ENCODE measurements around the gene BSN. TPM values are rescaled to one million over a fixed set of nuclear protein-coding genes. Genes with fewer than 3 reads are reported as not detected.

BSN gene
- total RNA-seq, 1 experiment from 2014 or later = 0.28 TPM

DNA sequence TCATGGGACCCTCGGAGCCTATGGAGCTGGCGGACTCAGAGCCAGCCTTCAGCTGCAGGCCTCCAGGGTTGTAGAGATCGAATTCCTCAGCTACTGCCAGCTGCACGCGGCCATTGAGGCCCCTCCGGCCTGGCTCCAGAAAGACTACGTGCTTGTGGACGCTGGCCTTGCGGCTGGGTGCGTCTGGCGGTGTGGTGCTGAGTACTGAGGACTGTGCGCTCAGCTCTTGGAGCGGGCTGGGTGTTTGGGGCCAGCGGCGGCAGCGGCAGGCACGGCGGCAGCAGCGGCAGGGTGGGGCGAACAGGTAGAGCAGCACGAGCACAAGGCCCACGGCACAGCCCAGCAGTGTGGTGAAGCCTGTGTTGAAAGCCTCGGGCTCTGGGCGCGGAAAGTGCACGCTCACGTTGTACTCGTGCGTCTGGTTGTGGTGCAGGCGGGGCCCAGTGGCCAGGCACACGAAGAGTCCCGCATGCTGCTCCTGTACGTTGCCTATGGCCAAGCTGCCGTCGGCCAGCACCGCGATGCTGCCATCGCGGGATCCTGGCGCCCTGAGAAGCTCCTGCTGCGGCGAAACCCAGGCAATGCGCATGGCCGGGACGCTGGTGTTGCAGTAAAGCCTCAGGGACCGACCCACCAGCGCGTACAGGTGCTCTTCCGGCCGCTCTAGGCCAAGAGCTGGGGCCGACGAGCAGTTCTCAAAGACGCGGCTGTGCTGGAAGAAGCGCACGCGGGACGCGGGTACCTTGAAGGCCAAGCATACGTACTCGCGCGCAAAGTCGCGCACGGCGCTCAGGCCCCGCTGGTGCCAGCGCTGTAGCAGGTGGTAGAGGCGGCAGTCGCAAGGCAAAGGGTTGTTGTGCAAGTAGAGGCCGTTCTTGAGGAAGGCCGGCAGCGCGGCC is 163.9 kb downstream of the BSN start:
- Histone ChIP-seq H3F3A (ENCODE audit: insufficient read depth, low read depth) (no peaks in the 10 kb centered on the region; the same call in 1 of the 2 replicates), H3K4me3 (no peak overlapping the region), H3K4me2 (no peak overlapping the region), H2AFZ (no peak overlapping the region), H3K27ac (no peak overlapping the region), H4K20me1 (ENCODE audit: insufficient read depth) (no peaks in the 10 kb centered on the region), H3K9me3 (ENCODE audit: insufficient read depth, low read depth) (no peaks in the 10 kb centered on the region), H3K36me3 (ENCODE audit: low read depth) (no peaks in the 10 kb centered on the region), H3K79me2 (ENCODE audit: low read depth) (peaks cover 8% of the 10 kb centered on the region), H3K4me1 (replicated peaks; ENCODE audit: insufficient read depth) (peaks cover 7% of the 10 kb centered on the region; the same call in 1 of the 2 replicates), H3K9me2 (ENCODE audit: insufficient read depth) (no peaks in the 10 kb centered on the region), H3K27me3 (ENCODE audit: insufficient read depth, low read depth) (no peaks in the 10 kb centered on the region)
- DNase-seq = no peak
- intact Hi-C loops (cut with micrococcal nuclease; ENCODE audit: unreplicated experiment) = loop anchor here (10.0 kb wide), 1 partner anchor 387 kb away; no protein-coding TSS in a partner anchor
- POLR2A ChIA-PET (ENCODE audit: unreplicated experiment) = no interaction called here
- no TSS peak for BruUV-seq (replicated peaks)
- no peak for TF ChIP-seq EZH2 (IDR thresholded peaks at IDR 0.05; ENCODE audit: low read depth)
- TF ChIP-seq, protein P1, sequence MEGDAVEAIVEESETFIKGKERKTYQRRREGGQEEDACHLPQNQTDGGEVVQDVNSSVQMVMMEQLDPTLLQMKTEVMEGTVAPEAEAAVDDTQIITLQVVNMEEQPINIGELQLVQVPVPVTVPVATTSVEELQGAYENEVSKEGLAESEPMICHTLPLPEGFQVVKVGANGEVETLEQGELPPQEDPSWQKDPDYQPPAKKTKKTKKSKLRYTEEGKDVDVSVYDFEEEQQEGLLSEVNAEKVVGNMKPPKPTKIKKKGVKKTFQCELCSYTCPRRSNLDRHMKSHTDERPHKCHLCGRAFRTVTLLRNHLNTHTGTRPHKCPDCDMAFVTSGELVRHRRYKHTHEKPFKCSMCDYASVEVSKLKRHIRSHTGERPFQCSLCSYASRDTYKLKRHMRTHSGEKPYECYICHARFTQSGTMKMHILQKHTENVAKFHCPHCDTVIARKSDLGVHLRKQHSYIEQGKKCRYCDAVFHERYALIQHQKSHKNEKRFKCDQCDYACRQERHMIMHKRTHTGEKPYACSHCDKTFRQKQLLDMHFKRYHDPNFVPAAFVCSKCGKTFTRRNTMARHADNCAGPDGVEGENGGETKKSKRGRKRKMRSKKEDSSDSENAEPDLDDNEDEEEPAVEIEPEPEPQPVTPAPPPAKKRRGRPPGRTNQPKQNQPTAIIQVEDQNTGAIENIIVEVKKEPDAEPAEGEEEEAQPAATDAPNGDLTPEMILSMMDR (conservative IDR thresholded peaks at IDR 0.05) = no peak
- CTCF ChIA-PET = no interaction called here

DNA sequence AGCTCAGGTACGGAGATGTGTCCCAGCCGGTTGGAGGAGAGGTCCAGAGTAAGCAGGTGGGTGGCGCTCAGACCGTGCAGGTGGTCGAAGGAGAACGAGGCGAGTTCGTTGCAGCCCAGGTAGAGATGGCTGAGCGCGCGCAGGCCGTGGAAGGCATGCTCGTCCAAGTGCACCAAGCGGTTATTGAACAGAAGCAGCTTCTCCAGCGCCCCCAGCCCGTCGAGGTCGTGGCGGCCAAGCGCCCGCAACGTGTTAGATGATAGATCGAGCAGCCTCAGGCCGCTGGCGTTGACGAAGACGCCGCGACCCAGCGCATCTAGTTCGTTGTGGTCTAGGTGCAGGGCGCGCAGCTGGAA is 164.6 kb downstream of the BSN start:
- Histone ChIP-seq H3K36me3 (ENCODE audit: low read depth) (no peaks in the 10 kb centered on the region), H3K27ac (no peak overlapping the region), H3K79me2 (ENCODE audit: low read depth) (peaks cover 9% of the 10 kb centered on the region), H2AFZ (no peak overlapping the region), H4K20me1 (ENCODE audit: insufficient read depth) (no peaks in the 10 kb centered on the region), H3K4me2 (no peak overlapping the region), H3K9me2 (ENCODE audit: insufficient read depth) (no peaks in the 10 kb centered on the region), H3F3A (ENCODE audit: insufficient read depth, low read depth) (no peaks in the 10 kb centered on the region; the same call in 1 of the 2 replicates), H3K4me1 (replicated peaks; ENCODE audit: insufficient read depth) (peaks cover 7% of the 10 kb centered on the region; the same call in 1 of the 2 replicates), H3K27me3 (ENCODE audit: insufficient read depth, low read depth) (no peaks in the 10 kb centered on the region), H3K4me3 (no peak overlapping the region), H3K9me3 (ENCODE audit: insufficient read depth, low read depth) (no peaks in the 10 kb centered on the region)
- ChIA-PET CTCF (no interaction called here), POLR2A (ENCODE audit: unreplicated experiment) (no interaction called here)
- intact Hi-C loops (cut with micrococcal nuclease; ENCODE audit: unreplicated experiment) = loop anchor here (10.0 kb wide), 1 partner anchor 386 kb away; no protein-coding TSS in a partner anchor
- no peak for DNase-seq
- no peak for TF ChIP-seq EZH2 (IDR thresholded peaks at IDR 0.05; ENCODE audit: low read depth)
- TF ChIP-seq, protein P1 (conservative IDR thresholded peaks at IDR 0.05) = no peak
- BruUV-seq (replicated peaks) = no TSS peak

DNA sequence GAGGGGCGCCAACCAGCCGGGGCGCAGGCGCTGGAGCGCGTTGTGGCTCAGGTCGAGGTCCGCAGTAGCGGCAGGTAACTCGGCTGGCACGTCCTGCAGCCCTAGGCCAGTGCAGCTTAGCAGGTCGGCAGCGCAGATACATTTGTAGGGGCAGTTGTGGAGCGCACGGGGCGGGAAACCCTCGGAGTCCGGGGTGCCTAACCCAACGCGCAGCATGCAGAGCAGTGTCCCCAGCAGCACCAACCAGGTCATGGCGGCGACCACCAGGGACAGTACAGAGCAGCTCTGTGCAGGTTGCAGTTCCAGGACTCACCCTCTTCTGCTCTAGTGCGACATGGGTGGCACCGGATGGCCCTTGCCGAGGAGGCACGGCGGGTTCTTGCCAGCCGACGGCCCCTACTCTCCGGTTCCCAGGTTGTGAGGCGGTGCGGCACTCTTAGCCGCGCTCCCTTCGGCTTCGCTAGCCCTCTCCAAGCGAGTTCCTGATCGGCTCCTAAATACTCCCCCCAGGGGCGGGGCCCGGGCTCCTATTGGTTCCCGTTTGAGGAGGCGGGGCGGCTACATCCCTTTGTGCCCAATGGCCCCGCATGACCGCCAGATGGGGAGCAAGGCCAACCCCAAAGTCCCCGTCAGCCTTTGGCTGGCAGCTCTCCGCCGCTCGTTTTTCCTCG is 165.1 kb downstream of the BSN start, which contains the start of gene AMIGO3:
Gene AMIGO3, minus strand, starts transcription at position 471 of the 671 bp plus-strand sequence. Its CDS starts 219 bp downstream, at position 252.
- ChIA-PET POLR2A (ENCODE audit: unreplicated experiment) (no interaction called here), CTCF (no interaction called here)
- Histone ChIP-seq H4K20me1 (ENCODE audit: insufficient read depth) (no peaks in the 10 kb centered on the region), H3K79me2 (ENCODE audit: low read depth) (peaks cover 9% of the 10 kb centered on the region), H3K4me1 (replicated peaks; ENCODE audit: insufficient read depth) (peaks cover 7% of the 10 kb centered on the region; the same call in 1 of the 2 replicates), H3K4me3 (no peak within 1 kb of the TSS), H3K4me2 (no peak within 1 kb of the TSS), H3K27me3 (ENCODE audit: insufficient read depth, low read depth) (no peaks in the 10 kb centered on the region), H3K9me3 (ENCODE audit: insufficient read depth, low read depth) (no peaks in the 10 kb centered on the region), H2AFZ (no peak within 1 kb of the TSS), H3K9me2 (ENCODE audit: insufficient read depth) (no peaks in the 10 kb centered on the region), H3F3A (ENCODE audit: insufficient read depth, low read depth) (peaks cover 2% of the 10 kb centered on the region; the same call in 1 of the 2 replicates), H3K27ac (no peak within 1 kb of the TSS), H3K36me3 (ENCODE audit: low read depth) (no peaks in the 10 kb centered on the region)
- TF ChIP-seq EZH2 (IDR thresholded peaks at IDR 0.05; ENCODE audit: low read depth) = no peak
- TF ChIP-seq, protein P1 (conservative IDR thresholded peaks at IDR 0.05) = no peak
- no TSS peak for BruUV-seq (replicated peaks)
- intact Hi-C loops (cut with micrococcal nuclease; ENCODE audit: unreplicated experiment) = loop anchor here (10.0 kb wide), 1 partner anchor 385 kb away; no protein-coding TSS in a partner anchor
- DNase-seq = no peak

Other genes starting within 250 kb of the BSN start
- gene USP4, start 214.4 kb upstream of the BSN start, total RNA-seq (2021) = 39.8 and 42.9 TPM in 2 replicates
- gene GPX1, start 196.1 kb upstream of the BSN start, total RNA-seq (2021) = 386 and 394 TPM in 2 replicates
- 413 and 416 TPM in 2 replicates for gene RHOA, start 142.5 kb upstream of the BSN start, total RNA-seq (2021)
- gene TCTA, start 142.1 kb upstream of the BSN start, total RNA-seq (2021) = 17.0 and 17.2 TPM in 2 replicates
- 12.9 and 17.6 TPM in 2 replicates for gene AMT, start 132.0 kb upstream of the BSN start, total RNA-seq (2021)
- gene NICN1, start 125.2 kb upstream of the BSN start, total RNA-seq (2021) = 14.6 and 23.7 TPM in 2 replicates
- gene DAG1, start 84.2 kb upstream of the BSN start, total RNA-seq (2021) = 156 and 206 TPM in 2 replicates
- 131 TPM in 2 replicates for gene APEH, start 119.9 kb downstream of the BSN start, total RNA-seq (2021)
- 10.4 and 16.8 TPM in 2 replicates for gene MST1, start 135.0 kb downstream of the BSN start, total RNA-seq (2021)
- gene RNF123, start 135.1 kb downstream of the BSN start, total RNA-seq (2021) = 46.7 and 48.6 TPM in 2 replicates
- gene AMIGO3, start 165.2 kb downstream of the BSN start, total RNA-seq (2021) = 1.0 TPM in 1 of 2 replicates, not detected in the other
- 20.4 and 24.2 TPM in 2 replicates for gene GMPPB, start 169.5 kb downstream of the BSN start, total RNA-seq (2021)
- 32.9 and 37.0 TPM in 2 replicates for gene IP6K1, start 232.1 kb downstream of the BSN start, total RNA-seq (2021)
- 2.0 and 3.5 TPM in 2 replicates for gene CDHR4, start 245.4 kb downstream of the BSN start, total RNA-seq (2021)
- gene INKA1, start 248.8 kb downstream of the BSN start, total RNA-seq (2021) = 0.40 TPM in 1 of 2 replicates, not detected in the other